ENCODE results near the gene ODF2L. TPM values are rescaled to one million over a fixed set of nuclear protein-coding genes. Genes with fewer than 3 reads are reported as not detected.

ODF2L gene
- total RNA-seq, 1 donor from 2014 or later = 6.4 TPM

- H3K4me1 ChIP-seq = no peaks in the 10 kb centered on the region
- no peaks in the 10 kb centered on the region for H3K9me3 ChIP-seq (replicated peaks)
- DNase-seq = no peak
- H3K27me3 ChIP-seq (ENCODE audit: low read depth) = no peaks in the 10 kb centered on the region
- intact Hi-C loops (cut with micrococcal nuclease) = no loop called here
- H3K4me3 ChIP-seq = no peak overlapping the region
- H3K36me3 ChIP-seq = no peaks in the 10 kb centered on the region
- no peak for TF ChIP-seq CTCF (IDR thresholded peaks at IDR 0.05; ENCODE audit: borderline replicate concordance)
- no peak overlapping the region for H3K27ac ChIP-seq (replicated peaks)
These were observed 73.9 kb downstream of the ODF2L start for GRCh38 chr1:86322241-86322640.

DNA sequence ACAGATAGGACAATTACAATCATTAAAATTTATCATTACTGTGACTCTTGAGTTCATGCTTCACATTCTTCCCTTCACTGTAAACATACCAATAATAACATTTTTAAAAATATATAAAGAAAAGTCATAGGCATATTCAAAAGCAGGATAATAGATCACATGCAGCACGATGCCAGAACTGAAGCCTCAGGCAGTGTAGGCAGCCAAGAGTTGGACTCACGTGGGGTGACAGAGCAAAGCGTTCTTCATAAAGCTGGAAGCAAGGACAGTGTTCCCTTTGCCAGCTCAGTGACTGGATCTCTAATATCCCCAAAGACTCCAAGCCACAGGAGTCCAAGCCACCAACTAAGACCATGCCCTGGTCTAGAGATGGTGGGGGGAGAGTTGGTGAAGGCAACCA is 77.7 kb downstream of the ODF2L start:
- intact Hi-C loops (cut with micrococcal nuclease) = no loop called here
- no peak for DNase-seq
- no peak for TF ChIP-seq CTCF (IDR thresholded peaks at IDR 0.05; ENCODE audit: borderline replicate concordance)

GRCh38 chr1:86317926-86318325 is 78.2 kb downstream of the ODF2L start:
- no peak for TF ChIP-seq CTCF (IDR thresholded peaks at IDR 0.05; ENCODE audit: borderline replicate concordance)
- H3K9me3 ChIP-seq (replicated peaks) = no peaks in the 10 kb centered on the region
- H3K4me3 ChIP-seq = no peak overlapping the region
- no peak for DNase-seq
- no peaks in the 10 kb centered on the region for H3K4me1 ChIP-seq
- intact Hi-C loops (cut with micrococcal nuclease) = no loop called here
- no peak overlapping the region for H3K27ac ChIP-seq (replicated peaks)
- no peaks in the 10 kb centered on the region for H3K36me3 ChIP-seq
- no peaks in the 10 kb centered on the region for H3K27me3 ChIP-seq (ENCODE audit: low read depth)

More for the DNA sequence above, 77.7 kb downstream of the ODF2L start:
- no peaks in the 10 kb centered on the region for H3K36me3 ChIP-seq
- H3K4me3 ChIP-seq = no peak overlapping the region
- H3K27me3 ChIP-seq (ENCODE audit: low read depth) = no peaks in the 10 kb centered on the region
- H3K27ac ChIP-seq (replicated peaks) = no peak overlapping the region
- H3K4me1 ChIP-seq = no peaks in the 10 kb centered on the region
- no peaks in the 10 kb centered on the region for H3K9me3 ChIP-seq (replicated peaks)

DNA sequence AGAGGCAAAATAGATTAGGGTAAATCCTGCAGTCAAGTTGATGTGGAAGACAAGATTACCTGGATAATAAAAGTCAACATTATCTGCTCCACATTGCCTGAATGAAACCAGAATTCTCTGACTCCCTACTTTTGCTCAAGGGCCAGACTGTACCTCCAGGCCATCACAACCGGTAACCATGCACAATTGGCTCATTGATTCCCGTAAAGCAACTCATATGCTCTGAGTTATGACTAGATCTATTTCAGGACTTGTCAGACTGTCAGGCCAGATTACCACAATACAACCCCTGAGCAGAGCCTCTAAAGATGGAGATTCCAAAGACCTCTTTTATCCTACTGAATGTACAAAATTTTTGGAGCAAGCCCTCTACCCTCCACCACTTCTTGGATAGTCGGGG is 90.4 kb downstream of the ODF2L start:
- Histone ChIP-seq H3K27ac (replicated peaks) (no peak overlapping the region), H3K9me3 (replicated peaks) (peaks cover 2% of the 10 kb centered on the region), H3K27me3 (ENCODE audit: low read depth) (no peaks in the 10 kb centered on the region), H3K4me3 (no peak overlapping the region), H3K4me1 (no peaks in the 10 kb centered on the region), H3K36me3 (no peaks in the 10 kb centered on the region)
- DNase-seq = no peak
- TF ChIP-seq CTCF (IDR thresholded peaks at IDR 0.05; ENCODE audit: borderline replicate concordance) = no peak
- intact Hi-C loops (cut with micrococcal nuclease) = no loop called here

- no peak for DNase-seq
- no peak for TF ChIP-seq CTCF (IDR thresholded peaks at IDR 0.05; ENCODE audit: borderline replicate concordance)
- H3K36me3 ChIP-seq = no peaks in the 10 kb centered on the region
- intact Hi-C loops (cut with micrococcal nuclease) = no loop called here
- H3K4me1 ChIP-seq = no peaks in the 10 kb centered on the region
- no peaks in the 10 kb centered on the region for H3K27me3 ChIP-seq (ENCODE audit: low read depth)
- peaks cover 14% of the 10 kb centered on the region for H3K9me3 ChIP-seq (replicated peaks)
- H3K4me3 ChIP-seq = no peak overlapping the region
- H3K27ac ChIP-seq (replicated peaks) = no peak overlapping the region
These were observed 93.0 kb downstream of the ODF2L start for GRCh38 chr1:86303041-86303690.

Small RNA genes within 50 kb of the gene (microRNA-seq; reads per million reads assigned to microRNA genes)
- gene MIR7856 = not detected

Other genes starting within 250 kb of the ODF2L start
- 0.74 TPM for gene COL24A1, start 239.6 kb downstream of the ODF2L start, total RNA-seq
- not detected for gene CLCA2, start 27.8 kb upstream of the ODF2L start, total RNA-seq
- 0.05 TPM for gene CLCA1, start 72.6 kb upstream of the ODF2L start, total RNA-seq
- 0.27 TPM for gene CLCA4, start 150.8 kb upstream of the ODF2L start, total RNA-seq